ENCODE results near the gene NLGN1.

DNA sequence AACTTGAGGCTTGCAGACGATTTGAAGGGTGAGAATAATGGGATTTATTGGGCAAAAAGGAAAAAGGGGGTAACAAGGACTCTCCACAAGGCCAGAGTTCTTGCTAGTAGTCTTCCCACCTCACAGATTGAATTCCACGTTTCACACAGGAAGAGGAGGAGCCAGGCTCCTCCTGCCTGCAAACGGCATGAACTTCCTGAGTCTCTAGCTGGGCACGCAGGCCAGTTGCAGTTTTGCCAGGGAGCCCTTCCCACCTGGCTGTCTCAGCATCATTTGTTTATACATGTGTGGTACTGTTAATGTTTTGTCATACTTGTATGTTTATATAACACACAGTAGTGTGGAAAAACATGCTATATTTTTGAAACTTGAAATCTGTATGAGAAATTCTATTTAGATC is 155.0 kb downstream of the NLGN1 start:
- TF ChIP-seq POLR2A (IDR thresholded peaks at IDR 0.05): no peak
- TF ChIP-seq, protein P1, sequence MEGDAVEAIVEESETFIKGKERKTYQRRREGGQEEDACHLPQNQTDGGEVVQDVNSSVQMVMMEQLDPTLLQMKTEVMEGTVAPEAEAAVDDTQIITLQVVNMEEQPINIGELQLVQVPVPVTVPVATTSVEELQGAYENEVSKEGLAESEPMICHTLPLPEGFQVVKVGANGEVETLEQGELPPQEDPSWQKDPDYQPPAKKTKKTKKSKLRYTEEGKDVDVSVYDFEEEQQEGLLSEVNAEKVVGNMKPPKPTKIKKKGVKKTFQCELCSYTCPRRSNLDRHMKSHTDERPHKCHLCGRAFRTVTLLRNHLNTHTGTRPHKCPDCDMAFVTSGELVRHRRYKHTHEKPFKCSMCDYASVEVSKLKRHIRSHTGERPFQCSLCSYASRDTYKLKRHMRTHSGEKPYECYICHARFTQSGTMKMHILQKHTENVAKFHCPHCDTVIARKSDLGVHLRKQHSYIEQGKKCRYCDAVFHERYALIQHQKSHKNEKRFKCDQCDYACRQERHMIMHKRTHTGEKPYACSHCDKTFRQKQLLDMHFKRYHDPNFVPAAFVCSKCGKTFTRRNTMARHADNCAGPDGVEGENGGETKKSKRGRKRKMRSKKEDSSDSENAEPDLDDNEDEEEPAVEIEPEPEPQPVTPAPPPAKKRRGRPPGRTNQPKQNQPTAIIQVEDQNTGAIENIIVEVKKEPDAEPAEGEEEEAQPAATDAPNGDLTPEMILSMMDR (IDR thresholded peaks at IDR 0.05): no peak

All from lower leg skin (tissue), 3 donors.